ENCODE data around the gene NAGLU.

- TF ChIP-seq CTCF (IDR thresholded peaks at IDR 0.05) (no peak), POLR2AphosphoS5 (IDR thresholded peaks at IDR 0.05) (no peak)
Measured at GRCh38 chr17:42560246-42560645, 24.2 kb downstream of the NAGLU start.
